M059J (cell line): Measurements from ENCODE around the gene FPR2. TPM values are rescaled to one million over a fixed set of nuclear protein-coding genes. Genes with fewer than 3 reads are reported as not detected.
"Not testable (repeated sequence)": the region's sequence is repeated elsewhere in the genome, so short reads cannot be mapped to it uniquely, and the experiment has no call there.

Source experiments
- DNase-seq: peaks from one replicate; pipeline ENCODE4 v3.0.0-alpha.2; 2012; ENCODE audit warnings: low read depth
- total RNA-seq: library from RNA; depleted of rRNA; stranded (reverse); fragments of >200 nt; shearing (Covaris generic); gene quantifications from 2 replicates; pipeline ENCODE4 v1.2.3, GENCODE V29; 2014

The FPR2 gene
- total RNA-seq, 1 experiment from 2014 or later = not detected

- peak; percentile 57 for DNase-seq
Observed at GRCh38 chr19:51739466-51740213, 21.3 kb upstream of the FPR2 start.

GRCh38 chr19:51740356-51740755 is 20.6 kb upstream of the FPR2 start:
- DNase-seq = no peak

- peak; percentile 90 for DNase-seq
Observed at GRCh38 chr19:51742789-51743188, 18.2 kb upstream of the FPR2 start.

- peak; percentile 84 for DNase-seq
Observed at GRCh38 chr19:51743405-51743804, 17.6 kb upstream of the FPR2 start.

- no peak for DNase-seq
Observed at GRCh38 chr19:51746731-51747130, 14.2 kb upstream of the FPR2 start.

- DNase-seq = peak; percentile 89
Observed at GRCh38 chr19:51749979-51750378, 11.0 kb upstream of the FPR2 start.

GRCh38 chr19:51750400-51751094 is 10.4 kb upstream of the FPR2 start:
- peak; percentile 89 for DNase-seq

GRCh38 chr19:51751655-51752054 is 9.3 kb upstream of the FPR2 start, which contains the start of gene FPR1:
Gene FPR1 (minus strand): TSS chr19:51751878. CDS start chr19:51746994, 4,884 bp downstream.
- DNase-seq = peak; percentile 89

GRCh38 chr19:51754109-51754508 is 6.9 kb upstream of the FPR2 start:
- DNase-seq = no peak

GRCh38 chr19:51754770-51755169 is 6.2 kb upstream of the FPR2 start:
- no peak for DNase-seq

- DNase-seq = no peak
Observed at GRCh38 chr19:51755571-51755970, 5.4 kb upstream of the FPR2 start.

GRCh38 chr19:51761696-51762095 is 716 bp downstream of the FPR2 start:
- no peak for DNase-seq

- DNase-seq = no peak
Observed at GRCh38 chr19:51765086-51765485, 4.1 kb downstream of the FPR2 start.

GRCh38 chr19:51766461-51766860 is 5.5 kb downstream of the FPR2 start:
- no peak for DNase-seq

GRCh38 chr19:51771376-51772130 is 10.6 kb downstream of the FPR2 start:
- peak; percentile 36 for DNase-seq

GRCh38 chr19:51772977-51773376 is 12.0 kb downstream of the FPR2 start:
- no peak for DNase-seq

- not testable (repeated sequence) for DNase-seq
Observed at GRCh38 chr19:51776561-51776960, 15.6 kb downstream of the FPR2 start.

GRCh38 chr19:51777570-51778462 is 16.8 kb downstream of the FPR2 start:
- peak; percentile 77 for DNase-seq

- no peak for DNase-seq
Observed at GRCh38 chr19:51779181-51779580, 18.2 kb downstream of the FPR2 start.

GRCh38 chr19:51779703-51780102 is 18.7 kb downstream of the FPR2 start:
- no peak for DNase-seq

- DNase-seq = no peak
Observed at GRCh38 chr19:51780270-51780669, 19.3 kb downstream of the FPR2 start.
